ENCODE data around the gene POLR3K. TPM values are rescaled to one million over a fixed set of nuclear protein-coding genes. Genes with fewer than 3 reads are reported as not detected.
"Not testable (repeated sequence)": the region's sequence is repeated elsewhere in the genome, so short reads cannot be mapped to it uniquely, and the experiment has no call there.

POLR3K gene
- total RNA-seq, 1 donor from 2014 or later: 12.1 TPM

- ATAC-seq: no peak
- Histone ChIP-seq H3K4me1 (peaks cover 25% of the 10 kb centered on the region), H3K27me3 (ENCODE audit: low read depth) (no peaks in the 10 kb centered on the region), H3K4me3 (no peak overlapping the region), H3K27ac (no peak overlapping the region), H3K9me3 (no peaks in the 10 kb centered on the region), H3K36me3 (peaks cover 28% of the 10 kb centered on the region)
- TF ChIP-seq, protein P1, sequence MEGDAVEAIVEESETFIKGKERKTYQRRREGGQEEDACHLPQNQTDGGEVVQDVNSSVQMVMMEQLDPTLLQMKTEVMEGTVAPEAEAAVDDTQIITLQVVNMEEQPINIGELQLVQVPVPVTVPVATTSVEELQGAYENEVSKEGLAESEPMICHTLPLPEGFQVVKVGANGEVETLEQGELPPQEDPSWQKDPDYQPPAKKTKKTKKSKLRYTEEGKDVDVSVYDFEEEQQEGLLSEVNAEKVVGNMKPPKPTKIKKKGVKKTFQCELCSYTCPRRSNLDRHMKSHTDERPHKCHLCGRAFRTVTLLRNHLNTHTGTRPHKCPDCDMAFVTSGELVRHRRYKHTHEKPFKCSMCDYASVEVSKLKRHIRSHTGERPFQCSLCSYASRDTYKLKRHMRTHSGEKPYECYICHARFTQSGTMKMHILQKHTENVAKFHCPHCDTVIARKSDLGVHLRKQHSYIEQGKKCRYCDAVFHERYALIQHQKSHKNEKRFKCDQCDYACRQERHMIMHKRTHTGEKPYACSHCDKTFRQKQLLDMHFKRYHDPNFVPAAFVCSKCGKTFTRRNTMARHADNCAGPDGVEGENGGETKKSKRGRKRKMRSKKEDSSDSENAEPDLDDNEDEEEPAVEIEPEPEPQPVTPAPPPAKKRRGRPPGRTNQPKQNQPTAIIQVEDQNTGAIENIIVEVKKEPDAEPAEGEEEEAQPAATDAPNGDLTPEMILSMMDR (IDR thresholded peaks at IDR 0.05): no peak
- intact Hi-C loops (cut with DNase I): no loop called here
- DNase-seq: no peak
Measured at GRCh38 chr16:50769-51591, 2.4 kb downstream of the POLR3K start.

DNA sequence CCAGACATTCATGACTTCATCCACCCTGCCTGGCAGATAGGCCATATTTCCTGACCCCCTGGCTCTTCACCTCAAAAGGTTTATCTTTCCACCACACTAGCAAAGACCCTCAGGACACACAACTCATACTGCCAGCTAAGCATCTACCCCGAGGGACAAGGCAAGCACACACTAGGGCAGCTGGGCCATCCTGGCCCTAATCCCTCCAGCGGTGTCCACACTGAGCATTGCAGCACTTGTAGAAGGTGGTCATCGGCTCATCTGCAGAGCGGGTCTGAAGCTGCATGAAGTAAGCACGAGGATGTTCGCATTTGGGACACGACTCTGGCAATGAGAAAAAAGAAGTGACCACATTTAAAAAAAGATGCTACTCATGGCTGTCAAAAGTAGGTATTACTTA, 6.2 kb downstream of the POLR3K start:
- H3K9me3 ChIP-seq: no peaks in the 10 kb centered on the region
- TF ChIP-seq, protein P1 (IDR thresholded peaks at IDR 0.05): no peak
- H3K36me3 ChIP-seq: peaks cover 38% of the 10 kb centered on the region
- no peak for ATAC-seq
- H3K27me3 ChIP-seq (ENCODE audit: low read depth): no peaks in the 10 kb centered on the region
- intact Hi-C loops (cut with DNase I): no loop called here
- peaks cover 14% of the 10 kb centered on the region for H3K4me1 ChIP-seq
- H3K4me3 ChIP-seq: no peak overlapping the region
- H3K27ac ChIP-seq: no peak overlapping the region
- no peak for DNase-seq

- ATAC-seq; intact Hi-C loops (cut with DNase I); H3K4me3 ChIP-seq; H3K27me3 ChIP-seq (ENCODE audit: low read depth); H3K27ac ChIP-seq; H3K9me3 ChIP-seq; DNase-seq; H3K4me1 ChIP-seq: not testable (repeated sequence)
- H3K36me3 ChIP-seq: peaks cover 38% of the 10 kb centered on the region
Measured at GRCh38 chr16:46510-46909, 6.9 kb downstream of the POLR3K start.

- Histone ChIP-seq H3K9me3 (no peaks in the 10 kb centered on the region), H3K4me3 (no peak overlapping the region), H3K27ac (no peak overlapping the region), H3K36me3 (peaks cover 38% of the 10 kb centered on the region), H3K4me1 (no peaks in the 10 kb centered on the region), H3K27me3 (ENCODE audit: low read depth) (no peaks in the 10 kb centered on the region)
- no peak for DNase-seq
- TF ChIP-seq, protein P1 (IDR thresholded peaks at IDR 0.05): no peak
- no peak for ATAC-seq
- intact Hi-C loops (cut with DNase I): no loop called here
Measured at GRCh38 chr16:45454-45853, 8.0 kb downstream of the POLR3K start.

DNA sequence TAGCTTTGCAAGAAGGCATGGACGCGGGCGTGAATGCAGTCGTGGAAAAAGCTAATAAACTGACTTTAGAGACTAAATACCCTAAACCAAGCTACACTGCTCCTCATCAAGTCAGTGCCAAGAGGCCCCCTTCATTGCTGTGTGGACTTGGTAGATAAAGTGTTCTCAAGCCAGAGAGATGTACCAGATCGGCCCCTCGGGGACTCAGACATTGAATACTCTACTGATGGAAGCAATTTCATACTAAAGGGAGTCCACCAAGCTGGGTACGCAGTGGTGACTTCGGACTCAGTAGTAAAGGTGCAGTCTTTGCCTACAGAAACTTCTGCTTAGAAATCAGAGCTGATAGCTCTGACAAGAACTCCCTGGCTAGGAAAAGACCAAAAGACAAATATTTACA, 8.8 kb downstream of the POLR3K start:
- no peak overlapping the region for H3K27ac ChIP-seq
- no peaks in the 10 kb centered on the region for H3K9me3 ChIP-seq
- TF ChIP-seq, protein P1 (IDR thresholded peaks at IDR 0.05): no peak
- no peak overlapping the region for H3K4me3 ChIP-seq
- H3K27me3 ChIP-seq (ENCODE audit: low read depth): no peaks in the 10 kb centered on the region
- ATAC-seq: no peak
- peaks cover 34% of the 10 kb centered on the region for H3K36me3 ChIP-seq
- DNase-seq: no peak
- no peaks in the 10 kb centered on the region for H3K4me1 ChIP-seq
- intact Hi-C loops (cut with DNase I): no loop called here

- Histone ChIP-seq H3K4me3 (no peak overlapping the region), H3K27ac (no peak overlapping the region), H3K27me3 (ENCODE audit: low read depth) (no peaks in the 10 kb centered on the region), H3K9me3 (no peaks in the 10 kb centered on the region), H3K36me3 (peaks cover 33% of the 10 kb centered on the region), H3K4me1 (peaks cover 9% of the 10 kb centered on the region)
- no peak for ATAC-seq
- DNase-seq: no peak
- TF ChIP-seq, protein P1 (IDR thresholded peaks at IDR 0.05): no peak
- intact Hi-C loops (cut with DNase I): no loop called here
Measured at GRCh38 chr16:43294-43693, 10.1 kb downstream of the POLR3K start.
